GF-D8 (cell line): ENCODE results near the gene TRAT1.
"Not testable (repeated sequence)": the region's sequence is repeated elsewhere in the genome, so short reads cannot be mapped to it uniquely, and the experiment has no call there.

Source experiments
- DNase-seq: peaks from one replicate; lab custom pipeline; 2025; lab: John Stamatoyannopoulos, UW

The TRAT1 gene

DNA sequence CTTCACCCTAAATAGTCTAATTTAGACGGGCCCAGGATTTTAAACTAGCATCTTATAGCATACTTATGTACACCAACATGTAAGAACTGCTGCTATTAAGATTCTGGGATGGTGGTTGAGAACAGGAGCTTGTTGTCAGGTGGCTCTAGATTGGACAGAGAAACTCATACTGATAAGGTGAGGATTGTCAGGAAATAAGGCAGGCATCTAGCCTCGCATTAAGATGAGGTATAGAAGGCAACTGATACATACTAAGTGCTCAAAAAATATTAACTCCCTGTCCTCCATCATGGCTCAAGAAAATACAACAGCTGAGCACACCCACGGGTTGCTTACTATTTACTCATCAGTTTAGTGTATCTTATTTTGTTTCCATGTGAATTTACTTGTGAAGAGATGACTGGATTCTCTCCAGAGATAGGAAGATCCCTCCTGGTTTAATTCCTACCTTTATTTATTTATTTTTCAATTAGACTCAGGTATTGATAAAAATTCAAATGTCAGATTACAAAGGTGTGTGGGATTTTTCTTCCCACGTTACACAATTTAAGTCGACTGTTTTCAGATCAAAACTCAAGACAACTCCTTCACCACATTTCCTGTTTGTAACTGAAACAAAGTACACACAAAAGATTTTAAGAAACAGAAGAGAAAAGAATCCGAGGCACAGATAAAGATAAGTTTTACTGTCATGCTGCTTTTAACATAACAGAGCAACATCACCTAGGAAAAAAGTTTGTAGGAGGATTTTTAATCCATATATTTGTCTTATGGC is at the start of gene TRAT1:
Gene TRAT1, plus strand, starts transcription at position 664 of the 775 bp plus-strand sequence. CDS start 142 bp downstream, outside the sequence.
- no peak for DNase-seq

DNA sequence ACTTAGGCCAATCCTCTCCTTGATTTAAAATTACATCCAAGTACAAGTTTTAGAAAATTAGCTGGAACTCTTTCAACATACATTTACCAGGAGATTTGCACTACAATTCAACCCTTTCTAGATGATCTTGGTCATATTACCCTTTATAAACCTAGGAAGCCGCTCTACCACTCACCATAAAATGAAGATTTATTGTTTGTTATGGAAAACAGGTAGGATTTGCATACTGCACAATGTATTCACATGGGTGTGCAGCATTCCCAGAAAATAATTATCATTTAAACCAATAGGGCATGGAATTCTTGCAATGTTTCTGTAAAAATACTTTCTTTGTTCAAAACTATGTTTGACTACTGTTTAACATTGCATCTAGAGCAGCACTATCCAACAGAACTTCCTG is 46.9 kb upstream of the TRAT1 start:
- DNase-seq = no peak

- DNase-seq = no peak
Observed at GRCh38 chr3:108779496-108779895, 43.1 kb upstream of the TRAT1 start.

- DNase-seq = no peak
Observed at GRCh38 chr3:108780235-108780634, 42.4 kb upstream of the TRAT1 start.

DNA sequence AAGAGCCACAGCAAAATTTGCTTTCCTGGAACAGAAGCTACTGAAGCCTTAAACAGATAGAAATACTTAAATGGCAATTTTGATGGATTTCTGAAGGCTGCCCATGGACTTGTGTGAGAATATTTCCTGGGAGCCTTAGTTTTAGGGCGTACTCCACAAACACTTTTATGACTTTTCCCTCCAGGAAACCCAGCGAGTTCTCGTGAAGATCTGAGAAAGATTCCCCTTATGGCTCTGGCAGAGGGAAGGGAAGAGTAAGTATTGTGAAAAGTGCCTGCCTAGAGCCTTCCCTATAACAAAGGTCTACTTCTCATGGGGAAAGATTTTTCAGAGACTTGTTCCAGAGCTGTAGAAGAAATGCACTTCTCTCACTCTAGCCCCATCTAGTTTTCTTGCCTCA is 31.1 kb upstream of the TRAT1 start:
- no peak for DNase-seq

DNA sequence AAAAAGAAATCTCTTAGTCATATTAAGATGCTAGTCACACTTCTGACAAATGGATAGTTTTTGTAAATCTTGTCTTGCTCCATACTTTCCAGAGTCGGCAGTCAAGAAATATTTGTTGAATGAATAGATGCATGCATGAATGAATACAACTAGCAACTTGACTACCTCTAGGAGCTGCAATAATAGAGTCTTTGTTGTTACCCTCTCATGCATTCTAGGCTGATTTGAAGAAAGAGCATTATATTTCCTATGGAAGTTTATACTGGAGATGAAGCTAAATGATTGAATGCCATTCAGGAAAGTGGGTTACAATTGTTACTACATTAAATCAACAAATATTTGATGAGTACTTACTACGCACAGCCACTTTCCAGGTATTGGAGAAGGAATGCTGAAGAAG is 18.1 kb upstream of the TRAT1 start:
- DNase-seq = no peak

GRCh38 chr3:108804966-108805365 is 17.6 kb upstream of the TRAT1 start:
- DNase-seq = no peak

DNA sequence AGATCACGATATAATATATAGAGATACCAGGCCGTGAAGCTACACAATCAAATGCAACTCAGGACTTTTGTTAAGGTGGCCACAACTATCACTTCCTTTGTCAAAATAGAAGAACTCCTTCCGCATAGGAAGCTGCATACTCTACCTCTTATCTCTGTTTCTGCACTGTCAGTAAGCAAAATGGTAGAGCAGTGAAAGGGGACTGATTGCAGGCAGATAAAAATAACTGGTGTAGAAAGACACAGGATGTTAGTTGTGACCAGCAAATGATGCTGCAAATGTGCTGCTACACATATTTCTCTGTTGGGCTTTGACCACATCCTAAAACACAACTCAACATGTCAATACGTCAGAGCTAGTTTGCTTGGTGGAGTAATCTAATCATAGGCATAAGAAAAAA is 16.3 kb upstream of the TRAT1 start:
- no peak for DNase-seq

DNA sequence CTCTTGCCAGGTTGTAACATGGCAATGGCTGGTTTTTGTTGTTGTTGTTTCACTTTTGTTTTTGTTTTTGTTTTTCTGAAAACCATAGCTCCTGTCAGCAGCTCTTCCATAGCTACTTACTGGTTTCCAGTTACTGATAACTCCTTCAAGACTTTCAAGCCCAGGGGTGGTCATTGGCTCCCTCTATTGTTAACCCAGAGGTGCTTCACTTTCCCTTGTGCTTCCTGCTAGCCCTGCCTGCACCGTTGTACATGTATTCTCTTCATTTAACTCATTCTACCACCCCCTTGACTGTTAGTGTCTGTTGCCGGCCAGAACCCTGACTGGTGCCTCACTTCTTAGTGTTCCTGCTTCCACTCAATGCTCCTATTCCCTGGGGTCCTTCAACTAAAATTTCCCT is 4.2 kb upstream of the TRAT1 start:
- DNase-seq = peak; percentile 8

GRCh38 chr3:108820586-108820985 is 2.0 kb upstream of the TRAT1 start:
- no peak for DNase-seq

DNA sequence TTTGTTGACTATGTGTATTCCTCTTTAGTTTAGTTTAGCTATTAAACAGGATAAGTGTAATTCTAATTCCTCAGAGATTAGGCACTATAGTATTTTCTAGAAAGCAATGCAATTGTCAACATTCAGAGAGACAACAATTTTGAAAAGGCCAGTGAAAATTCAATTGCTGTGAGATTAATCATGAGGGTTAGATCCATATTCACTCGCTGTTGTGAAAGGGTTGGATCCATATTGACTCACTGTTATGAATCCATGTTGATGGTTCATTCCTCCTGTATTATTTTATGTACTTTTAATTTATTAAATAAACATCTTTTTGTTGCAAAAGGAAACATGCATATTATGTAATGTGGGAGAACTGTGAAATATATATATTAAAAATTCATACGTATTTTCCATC is 641 bp downstream of the TRAT1 start:
- DNase-seq = no peak

DNA sequence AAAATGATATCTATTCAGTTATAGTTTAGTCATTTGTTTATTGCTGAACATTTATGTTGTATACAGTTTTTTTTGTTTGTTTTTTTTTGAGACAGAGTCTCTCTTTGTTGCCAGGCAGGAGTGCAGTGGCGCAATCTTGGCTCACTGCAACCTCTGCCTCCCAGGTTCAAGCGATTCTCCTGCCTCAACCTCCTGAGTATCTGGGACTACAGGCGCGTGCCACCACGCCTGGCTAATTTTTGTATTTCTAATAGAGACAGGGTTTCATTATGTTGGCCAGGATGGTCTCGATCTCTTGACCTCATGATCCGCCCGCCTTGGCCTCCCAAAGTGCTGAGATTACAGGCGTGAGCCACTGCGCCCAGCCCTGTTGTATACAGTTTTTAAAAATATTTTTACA is 1.2 kb downstream of the TRAT1 start:
- not testable (repeated sequence) for DNase-seq

DNA sequence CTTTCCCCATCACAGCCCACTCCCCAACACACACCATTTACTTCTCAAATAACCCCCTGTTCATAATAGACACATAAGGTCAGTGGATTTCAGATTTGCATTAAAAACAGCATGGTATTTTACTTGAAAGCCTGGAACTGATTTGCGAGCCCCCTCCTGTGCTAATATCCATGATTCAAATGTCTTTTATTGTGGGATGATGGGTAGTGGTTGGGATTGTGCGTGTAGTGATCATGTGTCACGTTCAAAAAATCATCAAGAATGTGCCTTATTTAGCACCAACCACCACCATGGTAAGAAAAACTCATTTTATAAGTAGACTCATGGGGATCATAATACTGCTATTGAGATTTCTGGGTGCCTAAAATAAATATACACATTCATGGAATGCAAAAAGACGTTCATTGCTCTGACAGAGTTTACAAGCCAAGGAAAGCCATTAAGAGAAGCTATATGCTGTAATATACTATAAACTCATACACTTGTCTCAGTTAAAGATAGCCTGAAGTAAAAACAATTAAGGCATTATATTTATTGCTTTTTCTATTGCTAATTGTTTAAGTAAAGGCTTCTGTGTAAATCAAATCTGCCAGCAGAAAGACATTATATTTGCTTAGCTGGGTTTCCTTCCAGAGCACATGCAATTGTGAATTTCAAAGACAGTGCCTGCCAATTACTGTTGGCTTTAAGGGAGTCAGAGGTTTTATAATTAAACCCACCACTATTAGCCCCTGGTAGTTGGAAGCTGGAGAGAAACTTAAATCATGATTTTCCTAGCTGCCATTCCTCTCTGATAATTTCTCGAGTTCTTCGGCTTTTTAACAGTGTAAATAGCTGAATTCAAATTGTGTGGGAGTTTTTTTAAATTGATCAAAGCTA is 4.0 kb downstream of the TRAT1 start:
- no peak for DNase-seq

DNA sequence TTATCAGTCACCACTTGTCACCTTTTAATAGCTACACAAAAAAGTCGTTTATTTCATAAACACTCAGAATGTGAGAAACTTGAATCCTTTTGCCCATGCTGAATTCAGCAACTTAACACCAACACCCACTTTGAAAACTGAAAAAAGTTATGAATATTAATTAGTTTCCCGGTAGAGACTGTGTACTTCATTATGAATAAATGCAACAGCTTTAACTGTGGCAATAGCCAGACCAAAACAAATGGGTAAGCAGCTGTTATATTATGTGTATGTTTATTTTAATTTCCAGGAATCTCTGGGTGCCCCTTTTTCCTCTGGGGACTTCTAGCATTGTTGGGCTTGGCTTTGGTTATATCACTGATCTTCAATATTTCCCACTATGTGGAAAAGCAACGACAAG is 7.8 kb downstream of the TRAT1 start:
- no peak for DNase-seq

DNA sequence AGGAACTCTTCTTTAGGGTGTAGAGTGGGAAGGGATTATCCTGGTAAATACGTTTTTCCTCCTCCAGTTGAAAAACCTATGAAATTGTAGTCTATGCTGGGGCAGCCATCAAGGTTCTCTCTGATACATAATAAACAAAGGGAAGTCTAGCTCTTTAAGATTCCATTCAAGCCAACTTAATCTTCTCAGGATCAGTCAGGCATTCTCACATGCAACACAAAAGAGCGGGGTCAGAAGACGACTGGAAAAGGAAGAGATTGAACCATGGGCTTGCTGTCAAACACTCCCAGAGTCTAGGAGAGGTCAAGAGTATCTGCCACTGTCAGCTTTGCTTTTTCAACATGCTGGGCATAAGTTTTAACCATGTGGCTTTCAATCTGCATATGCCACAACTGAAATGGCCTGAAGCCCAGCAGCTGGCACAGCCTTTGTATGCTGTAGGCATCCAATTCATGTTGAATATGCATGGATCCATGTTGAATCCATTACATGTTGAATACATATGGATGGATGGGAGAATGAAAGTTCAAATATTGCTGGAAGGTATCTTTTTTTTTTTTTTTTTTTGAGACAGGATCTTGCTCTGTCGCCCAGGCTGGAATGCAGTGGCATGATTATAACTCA is 8.5 kb downstream of the TRAT1 start:
- no peak for DNase-seq

- no peak for DNase-seq
Observed at GRCh38 chr3:108833611-108834010, 11.0 kb downstream of the TRAT1 start.

- no peak for DNase-seq
Observed at GRCh38 chr3:108834551-108834950, 12.0 kb downstream of the TRAT1 start.

- DNase-seq = no peak
Observed at GRCh38 chr3:108835101-108835500, 12.5 kb downstream of the TRAT1 start.

GRCh38 chr3:108838436-108838835 is 15.8 kb downstream of the TRAT1 start:
- no peak for DNase-seq

- DNase-seq = no peak
Observed at GRCh38 chr3:108845709-108846293, 23.2 kb downstream of the TRAT1 start.

- DNase-seq = no peak
Observed at GRCh38 chr3:108847187-108847586, 24.6 kb downstream of the TRAT1 start.

DNA sequence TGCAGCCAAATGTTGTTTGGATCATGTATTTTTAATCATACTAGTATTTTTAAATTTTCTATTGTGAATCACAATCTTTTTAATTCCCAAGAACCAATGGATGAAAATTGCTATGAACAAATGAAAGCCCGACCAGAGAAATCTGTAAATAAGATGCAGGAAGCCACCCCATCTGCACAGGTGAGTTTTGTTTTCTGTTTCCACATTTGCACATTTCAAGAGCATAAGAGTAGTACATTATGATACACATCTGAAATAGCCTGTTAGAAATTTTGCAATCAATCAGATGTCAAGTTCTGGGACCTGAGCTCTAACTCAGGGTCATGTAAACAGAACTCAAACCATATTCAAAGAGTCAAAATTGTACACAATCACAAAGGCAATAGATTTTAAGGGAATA is 26.5 kb downstream of the TRAT1 start:
- DNase-seq = no peak
